Osteoblast (primary cell): ENCODE results near the gene ARRB2. TPM values are rescaled to one million over a fixed set of nuclear protein-coding genes. Genes with fewer than 3 reads are reported as not detected.
A peak's percentile ranks its signal among the peaks of the same experiment; 100 is the strongest.
"Not testable (repeated sequence)": the region's sequence is repeated elsewhere in the genome, so short reads cannot be mapped to it uniquely, and the experiment has no call there.

ENCODE experiments used
- DNase-seq: peaks from one replicate; pipeline ENCODE4 v3.0.0; 2011; ENCODE audit warnings: low spot score, mixed read lengths; ENCODE audit not compliant: insufficient read length; ENCODE audit errors: missing footprints
- H2AFZ ChIP-seq: 2 replicates; pipeline ENCODE4 v1.6.0; 2011; ENCODE audit warnings: mild to moderate bottlenecking, low read length
- H3K27ac ChIP-seq: 2 replicates; pipeline ENCODE4 v1.5.1; 2011; ENCODE audit warnings: mild to moderate bottlenecking, low read depth, low read length, moderate library complexity
- H3K27me3 ChIP-seq: 2 replicates; pipeline ENCODE4 v1.6.0; 2012; ENCODE audit warnings: mild to moderate bottlenecking, control low read depth, inconsistent platforms, low read length, moderate library complexity; ENCODE audit not compliant: insufficient read depth
- H3K36me3 ChIP-seq: 2 replicates; pipeline ENCODE4 v1.5.1; 2011; ENCODE audit warnings: mild to moderate bottlenecking, low read length, control low read depth, moderate library complexity; ENCODE audit not compliant: insufficient read depth
- H3K4me1 ChIP-seq: 2 replicates; pipeline ENCODE4 v1.5.1; 2011; ENCODE audit warnings: mild to moderate bottlenecking, low read length, control low read depth, moderate library complexity; ENCODE audit not compliant: insufficient read depth
- H3K4me2 ChIP-seq: 2 replicates; pipeline ENCODE4 v1.6.0; 2011; ENCODE audit warnings: mild to moderate bottlenecking, low read length; ENCODE audit not compliant: insufficient read depth
- H3K4me3 ChIP-seq: fragments of 200-600 bp; sonication (generic); 3 replicates; pipeline ENCODE4 v1.5.1; 2012; ENCODE audit warnings: mild to moderate bottlenecking, low read length, inconsistent platforms; ENCODE audit not compliant: insufficient read depth
- H3K79me2 ChIP-seq: 2 replicates; pipeline ENCODE4 v1.6.0; 2012; ENCODE audit warnings: mild to moderate bottlenecking, low read length, control low read depth, inconsistent platforms; ENCODE audit not compliant: insufficient read depth
- H3K9me3 ChIP-seq: 2 replicates; pipeline ENCODE4 v1.5.1; 2011; ENCODE audit warnings: low read depth, low read length, control low read depth
- H4K20me1 ChIP-seq: 2 replicates; pipeline ENCODE4 v1.6.0; 2012; ENCODE audit warnings: mild to moderate bottlenecking, low read length, control low read depth; ENCODE audit not compliant: insufficient read depth
- CTCF ChIP-seq: IDR thresholded peaks from 2 replicates; pipeline ENCODE4 v1.5.1; 2011; ENCODE audit warnings: mild to moderate bottlenecking, low read depth, low read length, moderate library complexity; ENCODE audit errors: extremely low read depth
- total RNA-seq: library from RNA; depleted of rRNA; stranded (reverse); fragments of >200 nt; gene quantifications from 2 replicates; pipeline ENCODE4 v1.2.3, GENCODE V29; 2012

Gene ARRB2
- total RNA-seq, 1 donor, result 8.7 TPM

GRCh38 chr17:4676791-4677190 lies 33.6 kb upstream of the ARRB2 start:
- Histone ChIP-seq H4K20me1 (peaks cover 3% of the 10 kb centered on the region), H2AFZ (no peak overlapping the region)
- DNase-seq, result no peak

GRCh38 chr17:4678448-4679026 lies 31.9 kb upstream of the ARRB2 start:
- H3K27me3 ChIP-seq, result no peaks in the 10 kb centered on the region
- TF ChIP-seq CTCF, result no peak
- H4K20me1 ChIP-seq, result peaks cover 3% of the 10 kb centered on the region
- H3K36me3 ChIP-seq, result peaks cover 35% of the 10 kb centered on the region
- peak overlapping the region; percentile 73 for H3K27ac ChIP-seq
- DNase-seq, result peak; percentile 92
- H3K4me2 ChIP-seq, result peak overlapping the region; percentile 17
- H3K4me1 ChIP-seq, result peaks cover 20% of the 10 kb centered on the region
- no peak overlapping the region for H2AFZ ChIP-seq
- no peak overlapping the region for H3K4me3 ChIP-seq
- H3K9me3 ChIP-seq, result no peaks in the 10 kb centered on the region
- H3K79me2 ChIP-seq, result no peaks in the 10 kb centered on the region

More at GRCh38 chr17:4676791-4677190, 33.6 kb upstream of the ARRB2 start:
- no peak overlapping the region for H3K27ac ChIP-seq
- H3K9me3 ChIP-seq, result no peaks in the 10 kb centered on the region
- H3K79me2 ChIP-seq, result no peaks in the 10 kb centered on the region
- no peak overlapping the region for H3K4me3 ChIP-seq
- H3K4me2 ChIP-seq, result no peak overlapping the region
- TF ChIP-seq CTCF, result no peak
- peaks cover 20% of the 10 kb centered on the region for H3K4me1 ChIP-seq
- peaks cover 33% of the 10 kb centered on the region for H3K36me3 ChIP-seq
- H3K27me3 ChIP-seq, result no peaks in the 10 kb centered on the region

GRCh38 chr17:4679658-4680057 lies 30.8 kb upstream of the ARRB2 start:
- H3K4me3 ChIP-seq, result no peak overlapping the region
- H2AFZ ChIP-seq, result no peak overlapping the region
- no peaks in the 10 kb centered on the region for H3K79me2 ChIP-seq
- H3K9me3 ChIP-seq, result no peaks in the 10 kb centered on the region
- H3K4me1 ChIP-seq, result peaks cover 20% of the 10 kb centered on the region
- H4K20me1 ChIP-seq, result peaks cover 3% of the 10 kb centered on the region
- no peaks in the 10 kb centered on the region for H3K27me3 ChIP-seq
- TF ChIP-seq CTCF, result no peak
- H3K27ac ChIP-seq, result peak overlapping the region; percentile 63
- peaks cover 24% of the 10 kb centered on the region for H3K36me3 ChIP-seq
- peak overlapping the region; percentile 20 for H3K4me2 ChIP-seq
- DNase-seq, result peak; percentile 89

- not testable (repeated sequence) for H3K27ac ChIP-seq, H3K4me3 ChIP-seq, H3K27me3 ChIP-seq, H3K4me2 ChIP-seq, H2AFZ ChIP-seq, H4K20me1 ChIP-seq, H3K9me3 ChIP-seq, DNase-seq
- Histone ChIP-seq H3K36me3 (peaks cover 23% of the 10 kb centered on the region), H3K79me2 (peaks cover 17% of the 10 kb centered on the region), H3K4me1 (peaks cover 14% of the 10 kb centered on the region)
These were observed 26.7 kb upstream of the ARRB2 start for GRCh38 chr17:4683739-4684138.

GRCh38 chr17:4689872-4690271 lies 20.6 kb upstream of the ARRB2 start:
- H4K20me1 ChIP-seq, result peaks cover 20% of the 10 kb centered on the region
- not testable (repeated sequence) for H3K4me1 ChIP-seq, H2AFZ ChIP-seq, DNase-seq, H3K4me2 ChIP-seq, H3K9me3 ChIP-seq, H3K4me3 ChIP-seq, H3K27me3 ChIP-seq, H3K27ac ChIP-seq
- peaks cover 56% of the 10 kb centered on the region for H3K79me2 ChIP-seq
- H3K36me3 ChIP-seq, result peaks cover 19% of the 10 kb centered on the region
